Measurements from ENCODE around the gene ZER1.
"Not testable (repeated sequence)": the region's sequence is repeated elsewhere in the genome, so short reads cannot be mapped to it uniquely, and the experiment has no call there.

The ZER1 gene

DNA sequence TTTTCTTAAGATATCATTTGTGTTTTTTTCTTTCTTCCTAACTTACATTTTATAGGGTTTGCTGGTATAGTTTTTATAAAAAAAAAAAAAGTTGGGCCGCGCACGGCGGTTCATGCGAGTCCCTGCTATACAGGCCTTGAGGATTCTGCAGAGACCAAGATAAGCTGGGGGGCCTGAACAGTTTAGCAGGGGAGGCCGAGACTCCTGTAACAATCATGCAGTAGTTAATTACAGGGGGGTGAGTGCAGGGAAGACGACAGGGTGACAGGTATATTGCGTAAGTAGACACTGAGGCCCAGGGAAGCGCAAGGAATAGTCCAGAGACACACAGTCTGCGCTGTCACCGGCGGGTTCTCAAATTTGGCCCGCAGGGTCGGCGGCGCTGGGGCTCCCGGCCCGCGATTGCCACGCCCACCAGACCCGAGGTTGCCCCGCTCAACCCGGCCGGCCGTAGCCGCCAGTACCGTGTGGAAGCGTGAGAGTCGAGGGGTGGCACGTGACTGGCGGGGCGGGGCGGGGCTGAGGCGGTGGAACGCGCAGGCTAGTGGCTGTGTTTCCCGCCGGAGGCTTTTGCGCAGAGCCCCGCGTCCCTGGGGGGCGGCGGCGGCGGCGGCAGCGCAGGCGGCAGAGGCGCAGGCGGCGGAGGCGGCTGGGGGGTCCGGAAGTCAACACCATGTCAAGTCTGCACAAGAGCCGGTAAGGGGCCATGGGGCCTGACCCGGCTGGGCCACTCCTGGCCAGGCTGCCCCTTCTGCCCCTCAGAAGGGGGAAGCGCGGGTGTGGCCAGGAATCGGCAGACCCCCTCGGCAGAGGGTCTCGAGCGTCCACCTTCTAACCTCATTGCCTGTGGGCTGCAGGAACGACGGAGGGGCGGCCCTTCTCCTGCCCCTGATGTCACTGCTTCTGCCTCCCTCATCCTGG lies 15.2 kb upstream of the ZER1 start, which contains the start of gene TBC1D13:
Gene TBC1D13, plus strand, starts transcription at position 573 of the 921 bp plus-strand sequence. Its CDS starts 101 bp downstream, at position 674.
- peak; percentile 90 to 93 for DNase-seq

DNA sequence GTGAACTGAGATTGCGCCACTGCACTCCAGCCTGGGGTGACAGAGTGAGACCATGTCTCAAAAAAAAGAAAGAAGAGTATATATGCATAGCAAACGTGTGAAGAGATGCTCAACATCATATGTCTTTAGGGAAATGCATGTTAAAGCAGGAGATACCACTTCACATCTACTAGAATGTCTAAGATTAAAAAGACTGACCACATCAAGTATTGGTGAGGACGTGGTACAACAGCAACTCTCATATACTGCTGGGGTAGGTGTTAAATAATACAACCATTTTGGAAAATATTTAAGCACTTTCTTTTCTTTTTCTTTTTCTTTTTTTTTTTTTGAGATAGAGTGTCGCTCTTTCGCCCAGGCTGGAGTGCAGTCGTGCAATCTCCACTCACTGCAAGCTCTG lies 13.7 kb upstream of the ZER1 start:
- no peak for DNase-seq

GRCh38 chr9:128782669-128783068 lies 10.9 kb upstream of the ZER1 start:
- no peak for DNase-seq

DNA sequence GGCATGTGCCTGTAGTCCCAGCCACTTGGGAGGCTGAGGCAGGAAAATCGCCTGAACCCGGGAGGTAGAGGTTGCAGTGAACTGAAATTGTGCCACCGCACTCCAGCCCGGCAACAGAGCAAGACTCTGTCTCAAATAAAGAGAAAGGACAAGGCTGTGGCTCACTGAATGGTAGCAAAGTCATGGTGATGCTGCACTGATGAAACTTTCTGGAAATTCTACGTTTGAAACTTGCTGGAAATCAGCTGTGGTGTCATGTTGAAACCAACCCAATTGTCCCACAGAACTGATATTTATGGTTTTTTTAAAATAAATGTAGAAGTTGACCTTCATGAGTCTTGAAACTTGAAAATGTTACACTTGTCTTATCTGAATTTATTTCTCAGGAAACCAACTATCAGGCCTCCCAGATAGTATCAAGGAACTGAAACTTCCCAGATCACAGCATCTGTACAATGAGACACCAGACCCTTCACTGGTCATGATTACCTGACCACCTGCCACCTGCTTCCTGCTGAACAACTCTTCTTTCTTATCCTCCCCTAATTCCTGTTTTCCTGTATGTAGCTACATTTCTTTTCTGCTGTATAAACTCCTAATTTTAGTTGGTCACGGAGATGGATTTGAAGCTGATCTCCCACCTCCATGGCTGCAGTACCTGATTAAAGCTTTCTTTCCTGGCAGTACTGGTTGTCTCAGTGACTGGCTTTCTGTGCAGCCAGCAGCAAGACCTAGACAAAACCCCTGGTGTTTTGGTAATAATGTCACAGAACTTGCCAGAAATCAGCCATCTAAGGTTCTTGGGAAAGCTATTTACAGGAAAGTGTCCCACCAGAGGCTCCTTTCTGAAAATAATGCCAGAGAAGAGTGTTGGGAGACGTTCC lies 9.7 kb upstream of the ZER1 start:
- no peak for DNase-seq

GRCh38 chr9:128780093-128780492 lies 8.4 kb upstream of the ZER1 start:
- not testable (repeated sequence) for DNase-seq

- no peak for DNase-seq
Measured at GRCh38 chr9:128774804-128775203, 3.1 kb upstream of the ZER1 start.

DNA sequence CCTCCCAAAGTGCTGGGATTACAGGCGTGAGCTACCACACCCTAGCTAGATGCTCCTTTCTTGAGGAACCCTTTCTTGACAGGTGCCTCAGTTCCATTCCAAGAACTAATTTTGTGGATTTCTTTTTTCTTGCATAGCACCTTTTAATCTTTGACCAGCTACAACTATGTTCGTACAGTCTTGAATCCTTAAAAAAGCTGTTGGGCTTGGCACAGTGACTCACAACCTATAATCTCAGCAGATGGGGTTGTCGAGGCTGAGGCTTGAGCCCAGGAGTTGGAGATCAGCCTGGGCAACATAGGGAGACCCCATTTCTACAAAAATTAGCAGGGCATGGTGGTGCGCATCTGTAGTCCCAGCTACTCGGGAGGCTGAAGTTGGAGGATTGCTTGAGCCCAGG lies 1.3 kb upstream of the ZER1 start:
- no peak for DNase-seq

- no peak for DNase-seq
Measured at GRCh38 chr9:128771094-128771721, 519 bp downstream of the ZER1 start.

- no peak for DNase-seq
Measured at GRCh38 chr9:128770286-128771030, 1.3 kb downstream of the ZER1 start.

DNA sequence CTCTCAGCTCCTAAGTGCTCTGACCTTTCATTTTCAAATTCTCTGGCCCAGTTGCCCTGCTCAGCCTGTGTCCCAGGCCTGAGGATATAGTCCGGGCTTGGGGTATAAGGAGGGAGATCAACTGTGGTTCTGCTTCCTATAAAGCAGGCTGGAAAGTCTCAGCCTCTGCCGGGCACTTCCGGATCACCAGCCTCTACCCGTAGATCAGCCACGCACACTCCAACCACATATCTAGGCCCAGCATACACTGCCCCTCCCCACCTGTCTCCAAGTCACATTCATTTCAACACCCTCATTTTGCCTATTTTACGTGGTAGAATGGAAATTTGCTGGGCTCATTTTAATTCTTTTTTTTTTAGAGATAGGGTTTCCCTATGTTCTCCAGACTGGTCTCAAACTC lies 3.1 kb downstream of the ZER1 start:
- no peak for DNase-seq

DNA sequence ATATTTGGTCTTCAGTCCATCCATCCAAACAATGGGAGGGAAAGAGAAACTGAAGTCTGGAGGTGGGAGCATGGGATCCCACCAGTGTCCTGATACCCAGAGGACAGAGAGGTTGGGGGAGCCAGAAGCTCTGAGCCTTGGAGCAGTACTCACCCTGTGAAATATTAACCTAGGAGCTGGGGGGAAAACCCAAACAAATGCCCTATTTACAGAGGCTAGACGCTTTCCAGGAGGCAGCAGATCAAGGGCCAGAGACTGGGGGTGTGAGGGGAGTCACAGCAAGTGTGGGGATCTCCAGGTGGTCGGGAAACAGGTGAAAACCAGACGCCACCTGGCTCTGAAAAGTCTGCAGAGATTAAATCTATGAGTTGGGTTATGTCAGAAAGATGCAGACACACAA lies 6.2 kb downstream of the ZER1 start:
- no peak for DNase-seq

- no peak for DNase-seq
Measured at GRCh38 chr9:128764361-128764760, 7.4 kb downstream of the ZER1 start.

DNA sequence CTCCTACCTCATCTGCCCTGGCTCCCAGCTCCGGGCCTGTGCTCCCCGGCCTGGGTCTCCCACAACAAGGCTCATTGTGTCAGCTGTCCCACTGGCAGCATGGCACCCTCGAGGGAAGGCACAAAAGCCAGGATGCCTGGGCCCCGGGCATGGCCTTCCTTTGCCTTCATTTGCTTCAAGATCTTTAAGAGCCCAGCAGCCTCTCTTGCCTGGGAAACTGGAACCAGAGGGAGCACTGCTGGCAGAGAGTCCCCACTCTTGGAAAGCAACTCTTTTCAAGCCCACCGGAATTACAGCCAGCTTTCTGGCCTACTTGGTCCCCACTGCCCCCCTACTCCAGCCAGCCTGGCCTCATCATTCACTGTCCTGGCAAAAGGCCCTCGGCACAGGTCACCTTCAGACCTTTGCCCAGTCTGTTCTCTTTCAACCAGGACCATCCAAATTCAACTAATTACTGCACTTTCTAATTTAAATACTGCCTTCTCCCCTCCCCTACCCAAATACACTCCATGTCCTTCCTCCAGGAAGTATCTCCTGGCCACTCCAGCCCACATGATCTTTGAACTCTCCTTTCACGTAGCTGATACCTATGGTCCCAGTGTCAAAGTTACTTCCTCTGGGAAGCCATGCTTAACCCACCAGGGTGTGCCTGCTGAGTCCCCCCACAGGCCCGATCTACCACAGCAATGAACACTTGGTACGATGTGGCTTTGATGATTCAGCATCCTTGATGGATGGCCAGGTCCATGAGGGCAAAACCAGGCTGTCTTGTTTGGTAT lies 8.9 kb downstream of the ZER1 start:
- DNase-seq = no peak

DNA sequence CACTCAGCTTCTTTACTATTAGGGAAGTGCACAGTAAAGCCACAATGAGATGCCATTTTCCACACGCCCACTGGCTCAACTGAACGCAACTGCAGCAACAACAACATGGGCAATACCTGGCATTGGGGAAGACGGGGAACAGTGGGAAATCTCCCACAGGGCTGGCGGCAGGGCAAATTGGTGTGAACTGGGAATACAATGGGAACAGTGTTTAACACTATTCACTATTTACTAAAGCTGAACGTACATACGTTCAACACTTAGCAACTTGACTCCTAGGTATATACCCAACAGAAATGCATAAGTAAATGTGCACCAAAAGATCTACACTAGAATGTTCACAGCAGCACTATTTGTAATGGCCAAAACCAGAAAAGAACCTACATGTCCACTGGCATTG lies 14.1 kb downstream of the ZER1 start:
- no peak for DNase-seq

DNA sequence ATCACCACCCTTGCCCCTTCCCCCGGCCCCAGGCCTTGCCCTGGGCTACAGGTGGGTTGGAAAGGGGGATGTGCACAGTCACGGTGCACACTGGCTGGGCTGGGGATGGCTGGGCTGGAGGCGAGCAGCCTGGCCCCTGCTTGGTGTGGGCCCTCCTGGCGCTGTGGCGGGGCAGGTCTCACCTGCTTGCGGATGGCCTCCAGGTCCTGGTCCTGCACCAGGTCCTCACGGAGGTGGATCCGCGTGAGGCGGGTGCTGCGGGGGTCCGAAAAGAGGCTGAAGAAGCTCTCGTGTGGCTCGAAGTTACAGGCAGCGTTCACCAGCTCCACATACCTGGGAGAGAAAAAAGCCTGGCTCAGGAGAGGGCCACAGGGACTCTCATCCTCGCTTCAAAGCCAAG lies 18.1 kb downstream of the ZER1 start:
- no peak for DNase-seq

DNA sequence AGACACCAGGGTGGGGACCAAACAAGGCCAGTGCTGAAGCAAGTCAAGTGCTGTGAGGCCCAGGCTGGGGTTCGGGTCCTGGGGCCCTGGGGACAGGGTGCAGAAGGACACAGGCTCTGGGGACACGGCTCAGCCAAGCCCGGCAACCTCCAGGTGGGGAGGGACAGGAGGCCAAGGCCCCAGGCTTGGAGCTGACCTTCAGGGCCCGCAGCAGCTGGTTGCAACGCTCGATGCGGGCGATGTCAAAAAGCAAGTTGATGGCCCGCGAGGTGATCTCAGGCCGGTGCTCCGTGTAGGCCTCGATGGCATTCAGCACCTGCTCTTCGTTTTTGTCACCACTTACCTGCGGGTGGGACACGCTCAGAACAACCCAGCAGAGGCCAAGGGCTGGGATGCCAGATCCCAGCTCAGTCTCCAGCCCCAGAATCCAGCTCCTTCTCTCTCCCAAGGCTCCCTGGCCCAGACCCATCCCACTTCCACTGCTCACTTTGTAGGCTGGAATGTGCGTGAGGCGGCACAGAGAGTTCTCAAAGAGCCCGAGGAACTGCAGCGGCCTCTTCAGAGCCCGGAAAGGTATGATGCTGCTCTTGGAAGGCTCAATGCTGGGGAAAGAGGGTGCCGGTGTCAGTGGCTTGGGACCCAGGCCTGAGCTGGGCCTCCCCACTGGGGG lies 20.7 kb downstream of the ZER1 start:
- no peak for DNase-seq

- DNase-seq = no peak
Measured at GRCh38 chr9:128747241-128747640, 24.5 kb downstream of the ZER1 start.

GRCh38 chr9:128743421-128743820 lies 28.3 kb downstream of the ZER1 start:
- DNase-seq = no peak

DNA sequence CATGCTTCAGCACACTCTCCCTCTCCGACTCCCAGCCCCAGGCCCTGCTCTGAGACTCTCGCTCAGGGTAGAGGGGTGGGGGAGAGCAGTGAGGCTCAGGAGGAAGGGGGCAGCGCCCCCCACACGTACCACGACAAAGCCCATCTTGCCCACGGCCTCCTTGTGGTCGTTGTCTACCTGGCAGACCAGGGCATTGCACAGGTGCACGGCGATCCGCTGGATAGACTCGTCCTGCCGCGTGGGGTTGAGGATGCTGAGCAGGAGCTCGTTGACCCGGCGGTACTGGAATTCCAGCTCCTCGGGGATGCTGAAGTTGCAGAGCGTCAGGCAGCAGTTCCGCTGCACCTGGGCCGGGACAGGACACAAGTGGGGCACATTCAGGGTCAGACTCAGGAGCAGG lies 29.3 kb downstream of the ZER1 start:
- DNase-seq = no peak

GRCh38 chr9:128735373-128735772 lies 36.4 kb downstream of the ZER1 start:
- no peak for DNase-seq

DNA sequence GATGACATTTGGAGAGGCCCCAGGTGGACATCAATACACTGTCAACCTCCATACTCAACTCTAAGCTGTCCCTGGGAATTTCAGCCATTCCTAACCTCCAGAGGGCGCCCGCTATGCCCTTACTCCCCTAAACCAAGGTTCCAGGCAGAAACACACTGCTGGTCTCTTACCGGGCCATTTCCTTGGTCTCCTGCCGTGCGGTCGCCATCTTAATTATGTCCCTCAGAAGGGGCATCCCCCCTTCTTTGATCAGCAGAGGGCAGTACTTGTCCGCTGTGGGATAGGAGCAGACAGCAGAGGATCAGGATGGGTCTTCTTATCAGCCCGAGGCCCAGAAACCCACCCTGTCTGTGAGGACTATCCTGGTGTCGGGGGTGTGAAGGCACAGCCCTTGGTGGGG lies 38.5 kb downstream of the ZER1 start:
- DNase-seq = peak; percentile 34 to 35
